ENCODE measurements around the gene ZNRF2. TPM values are rescaled to one million over a fixed set of nuclear protein-coding genes. Genes with fewer than 3 reads are reported as not detected.

Gene ZNRF2
- total RNA-seq, 3 donors from 2014 or later (not counting 1 experiment from before 2014, with no cell fraction given), result 35.0 to 43.7 (median 36.3) TPM

GRCh38 chr7:30246392-30246791 lies 38.0 kb upstream of the ZNRF2 start:
- H3K4me3 ChIP-seq (ENCODE audit: low read length), result no peak overlapping the region
- Mint-ChIP-seq H3K9me3 (no peaks in the 10 kb centered on the region), H3K27ac (no peak overlapping the region), H3K27me3 (ENCODE audit: low read depth in 2 of 2) (peaks cover 3 to 4% of the 10 kb centered on the region in 2 donors), H3K4me3 (no peak overlapping the region), H3K36me3 (no peaks in the 10 kb centered on the region), H3K4me1 (peaks cover 13 to 15% of the 10 kb centered on the region in 2 donors)
- H3K27me3 ChIP-seq (ENCODE audit: control insufficient read depth, insufficient read depth, low read length), result no peaks in the 10 kb centered on the region
- TF ChIP-seq CTCF (IDR thresholded peaks at IDR 0.05), result no peak
- H3K4me1 ChIP-seq (ENCODE audit: control insufficient read depth, insufficient read depth, low read length), result peaks cover 5% of the 10 kb centered on the region
- ATAC-seq (no peak), DNase-seq (no peak)
- H3K9me3 ChIP-seq (ENCODE audit: control insufficient read depth, insufficient read depth, low read length), result no peaks in the 10 kb centered on the region
- H3K36me3 ChIP-seq (ENCODE audit: control insufficient read depth, insufficient read depth, low read length), result no peaks in the 10 kb centered on the region
- H3K27ac ChIP-seq (ENCODE audit: low read length), result no peak overlapping the region
- 92% methylated on average over 8 of the region's 8 CpGs for WGBS (ENCODE audit: insufficient coverage)
- intact Hi-C loops (cut with micrococcal nuclease), result no loop called here

- H3K4me1 ChIP-seq (ENCODE audit: control insufficient read depth, insufficient read depth, low read length), result peaks cover 5% of the 10 kb centered on the region
- H3K27me3 ChIP-seq (ENCODE audit: control insufficient read depth, insufficient read depth, low read length), result no peaks in the 10 kb centered on the region
- 85% methylated on average over 6 of the region's 6 CpGs for WGBS (ENCODE audit: insufficient coverage)
- H3K27me3 Mint-ChIP-seq (ENCODE audit: low read depth in 2 of 2), result no peaks in the 10 kb centered on the region
- peaks cover 13 to 16% of the 10 kb centered on the region in 2 donors for H3K4me1 Mint-ChIP-seq
- no peak overlapping the region for H3K4me3 Mint-ChIP-seq
- no peak overlapping the region for H3K27ac ChIP-seq (ENCODE audit: low read length)
- no peaks in the 10 kb centered on the region for H3K36me3 ChIP-seq (ENCODE audit: control insufficient read depth, insufficient read depth, low read length)
- ATAC-seq (no peak), DNase-seq (no peak)
- H3K9me3 Mint-ChIP-seq, result no peaks in the 10 kb centered on the region
- no peak overlapping the region for H3K27ac Mint-ChIP-seq
- H3K9me3 ChIP-seq (ENCODE audit: control insufficient read depth, insufficient read depth, low read length), result no peaks in the 10 kb centered on the region
- no peaks in the 10 kb centered on the region for H3K36me3 Mint-ChIP-seq
- H3K4me3 ChIP-seq (ENCODE audit: low read length), result no peak overlapping the region
- no peak for TF ChIP-seq CTCF (IDR thresholded peaks at IDR 0.05)
- intact Hi-C loops (cut with micrococcal nuclease), result no loop called here
Measured at GRCh38 chr7:30247541-30248401, 36.6 kb upstream of the ZNRF2 start.

GRCh38 chr7:30249316-30249715 lies 35.1 kb upstream of the ZNRF2 start:
- Histone ChIP-seq H3K36me3 (ENCODE audit: control insufficient read depth, insufficient read depth, low read length) (no peaks in the 10 kb centered on the region), H3K27me3 (ENCODE audit: control insufficient read depth, insufficient read depth, low read length) (no peaks in the 10 kb centered on the region), H3K9me3 (ENCODE audit: control insufficient read depth, insufficient read depth, low read length) (no peaks in the 10 kb centered on the region), H3K27ac (ENCODE audit: low read length) (peak overlapping the region; percentile 29), H3K4me3 (ENCODE audit: low read length) (no peak overlapping the region), H3K4me1 (ENCODE audit: control insufficient read depth, insufficient read depth, low read length) (peaks cover 8% of the 10 kb centered on the region)
- Mint-ChIP-seq H3K27ac (peak overlapping the region in 1 of 2 donors; percentile 6), H3K36me3 (no peaks in the 10 kb centered on the region), H3K4me1 (peaks cover 13 to 24% of the 10 kb centered on the region in 2 donors), H3K9me3 (no peaks in the 10 kb centered on the region), H3K4me3 (no peak overlapping the region), H3K27me3 (ENCODE audit: low read depth in 2 of 2) (no peaks in the 10 kb centered on the region)
- peak in 1 of 3 donors; percentile 51 for ATAC-seq
- no peak for DNase-seq
- 50% methylated on average over 2 of the region's 2 CpGs for WGBS (ENCODE audit: insufficient coverage)
- intact Hi-C loops (cut with micrococcal nuclease), result no loop called here
- TF ChIP-seq CTCF (IDR thresholded peaks at IDR 0.05), result no peak

All from natural killer cell (primary cell).